ENCODE measurements around the gene KRT38. TPM values are rescaled to one million over a fixed set of nuclear protein-coding genes. Genes with fewer than 3 reads are reported as not detected.

Gene KRT38
- total RNA-seq, result not detected in 2 replicates

GRCh38 chr17:41440531-41441033 is at the start of gene KRT38:
Gene KRT38, minus strand, starts transcription at chr17:41440983. Its CDS starts 62 bp downstream, at chr17:41440921.
- H3K4me3 Mint-ChIP-seq, result no peak within 1 kb of the TSS
- ChIA-PET POLR2A (no interaction called here), CTCF (no interaction called here)
- H3K4me1 Mint-ChIP-seq, result no peaks in the 10 kb centered on the region
- DNase-seq (no peak), ATAC-seq (ENCODE audit: low read depth) (no peak)
- H3K27ac Mint-ChIP-seq, result no peak within 1 kb of the TSS
- no peaks in the 10 kb centered on the region for H3K36me3 Mint-ChIP-seq (ENCODE audit: low read depth)
- TF ChIP-seq CTCF (IDR thresholded peaks at IDR 0.05), result no peak
- H3K27me3 Mint-ChIP-seq, result peaks cover 21% of the 10 kb centered on the region
- H3K9me3 Mint-ChIP-seq, result no peaks in the 10 kb centered on the region
- intact Hi-C loops (cut with micrococcal nuclease), result no loop called here

GRCh38 chr17:41489531-41489930 is 48.7 kb upstream of the KRT38 start, which contains the start of gene KRT36:
Gene KRT36, minus strand, starts transcription at chr17:41489910. Its CDS starts 46 bp downstream, at chr17:41489864.
- intact Hi-C loops (cut with micrococcal nuclease), result no loop called here
- no peaks in the 10 kb centered on the region for H3K4me1 Mint-ChIP-seq
- H3K36me3 Mint-ChIP-seq (ENCODE audit: low read depth), result no peaks in the 10 kb centered on the region
- H3K4me3 Mint-ChIP-seq, result no peak within 1 kb of the TSS
- H3K27ac Mint-ChIP-seq, result no peak within 1 kb of the TSS
- no peak for ATAC-seq (ENCODE audit: low read depth)
- no peak for DNase-seq
- ChIA-PET CTCF (interaction anchor here (0.6 kb wide), 1 partner anchor 89 kb away, joined by 3 read pairs; no protein-coding TSS in a partner anchor), POLR2A (no interaction called here)
- H3K9me3 Mint-ChIP-seq, result no peaks in the 10 kb centered on the region
- no peak for TF ChIP-seq CTCF (IDR thresholded peaks at IDR 0.05)
- peaks cover 16% of the 10 kb centered on the region for H3K27me3 Mint-ChIP-seq

- no peak for ATAC-seq (ENCODE audit: low read depth)
- Mint-ChIP-seq H3K36me3 (ENCODE audit: low read depth) (no peaks in the 10 kb centered on the region), H3K9me3 (no peaks in the 10 kb centered on the region), H3K27ac (no peak overlapping the region), H3K27me3 (peaks cover 14% of the 10 kb centered on the region), H3K4me3 (no peak overlapping the region), H3K4me1 (no peaks in the 10 kb centered on the region)
- intact Hi-C loops (cut with micrococcal nuclease), result loop anchor here (2.0 kb wide), 1 partner anchor 176 kb away; no protein-coding TSS in a partner anchor
- CTCF ChIA-PET, result interaction anchor here (1.3 kb wide), 1 partner anchor 176 kb away, joined by 3 read pairs; no protein-coding TSS in a partner anchor
- DNase-seq, result no peak
- POLR2A ChIA-PET, result no interaction called here
- no peak for TF ChIP-seq CTCF (IDR thresholded peaks at IDR 0.05)
Measured at GRCh38 chr17:41486809-41487530, 46.2 kb upstream of the KRT38 start.

- peaks cover 14% of the 10 kb centered on the region for H3K27me3 Mint-ChIP-seq
- no peaks in the 10 kb centered on the region for H3K36me3 Mint-ChIP-seq (ENCODE audit: low read depth)
- H3K27ac Mint-ChIP-seq, result no peak overlapping the region
- ATAC-seq (ENCODE audit: low read depth), result no peak
- CTCF ChIA-PET, result interaction anchor here (1.3 kb wide), 1 partner anchor 176 kb away, joined by 3 read pairs; no protein-coding TSS in a partner anchor
- no peak for TF ChIP-seq CTCF (IDR thresholded peaks at IDR 0.05)
- H3K9me3 Mint-ChIP-seq, result no peaks in the 10 kb centered on the region
- DNase-seq, result no peak
- intact Hi-C loops (cut with micrococcal nuclease), result loop anchor here (2.0 kb wide), 1 partner anchor 176 kb away; no protein-coding TSS in a partner anchor
- H3K4me1 Mint-ChIP-seq, result no peaks in the 10 kb centered on the region
- POLR2A ChIA-PET, result no interaction called here
- H3K4me3 Mint-ChIP-seq, result no peak overlapping the region
Measured at GRCh38 chr17:41486316-41486715, 45.5 kb upstream of the KRT38 start.
